OCI-LY3 (cell line): ENCODE measurements around the gene PRKAR1B.

Experiments
- H2AFZ ChIP-seq: fragments of 200-600, 300-600 bp; shearing (Covaris generic); 2 replicates; pipeline ENCODE4 v1.6.0; 2014; ENCODE audit warnings: antibody characterized with exemption, low read depth, low read length
- H3K27ac ChIP-seq: fragments of 200-600, 300-600 bp; sonication (generic); 2 replicates; pipeline ENCODE4 v1.5.1; 2014; ENCODE audit warnings: mild to moderate bottlenecking, low read length, moderate library complexity, mixed read lengths
- H3K27me3 ChIP-seq: fragments of 200-600, 300-600 bp; sonication (generic); 2 replicates; pipeline ENCODE4 v1.6.1; 2014; ENCODE audit warnings: low read depth, low read length, mixed read lengths
- H3K36me3 ChIP-seq: fragments of 200-600, 300-600 bp; sonication (generic); replicated peaks from 2 replicates; pipeline ENCODE3; 2014; ENCODE audit warnings: low read depth, low read length, mixed read lengths
- H3K4me1 ChIP-seq: fragments of 300-600, 200-600 bp; sonication (generic); 2 replicates; pipeline ENCODE4 v1.6.1; 2014; ENCODE audit warnings: low read length, mixed read lengths
- H3K4me2 ChIP-seq: fragments of 200-600, 300-600 bp; sonication (generic); 2 replicates; pipeline ENCODE4 v1.6.1; 2014; ENCODE audit warnings: low read length, mixed read lengths
- H3K4me3 ChIP-seq: fragments of 300-600, 200-600 bp; sonication (generic); 2 replicates; pipeline ENCODE4 v1.5.1; 2014; ENCODE audit warnings: antibody characterized with exemption, mild to moderate bottlenecking, low read length, moderate library complexity
- H3K79me2 ChIP-seq: fragments of 300-600, 200-600 bp; shearing (Covaris generic); 2 replicates; pipeline ENCODE4 v1.6.1; 2014; ENCODE audit warnings: mild to moderate bottlenecking, low read length, mixed read lengths
- H3K9ac ChIP-seq: fragments of 300-600, 200-600 bp; shearing (Covaris generic); 2 replicates; pipeline ENCODE4 v1.6.0; 2014; ENCODE audit warnings: mild to moderate bottlenecking, low read length, moderate library complexity
- H3K9me3 ChIP-seq: fragments of 200-600, 300-600 bp; shearing (Covaris generic); 2 replicates; pipeline ENCODE4 v1.6.1; 2014; ENCODE audit warnings: low read length, mixed read lengths; ENCODE audit not compliant: insufficient read depth
- H4K20me1 ChIP-seq: fragments of 200-600, 300-600 bp; sonication (generic); 2 replicates; pipeline ENCODE4 v1.6.1; 2016; ENCODE audit warnings: low read length, mixed read lengths; ENCODE audit not compliant: insufficient read depth
- CTCF ChIP-seq: fragments of 200-600, 300-600 bp; sonication (generic); IDR thresholded peaks from 2 replicates; pipeline ENCODE4 v1.5.1; 2014; ENCODE audit warnings: antibody characterized with exemption, low read length, low read depth
- EZH2phosphoT487 ChIP-seq: fragments of 200-600 bp; shearing (Covaris generic); IDR thresholded peaks from 2 replicates; pipeline ENCODE4 v1.6.1; 2018; ENCODE audit warnings: antibody characterized with exemption, mixed run types, low read depth

The PRKAR1B gene

GRCh38 chr7:651032-651728 is 75.9 kb downstream of the PRKAR1B start:
- no peak overlapping the region for H3K9ac ChIP-seq

GRCh38 chr7:650339-651031 is 76.6 kb downstream of the PRKAR1B start:
- Histone ChIP-seq H3K27ac (no peak overlapping the region), H3K9ac (no peak overlapping the region), H4K20me1 (no peaks in the 10 kb centered on the region), H2AFZ (no peak overlapping the region), H3K4me2 (no peak overlapping the region), H3K27me3 (no peaks in the 10 kb centered on the region), H3K36me3 (peaks cover 5% of the 10 kb centered on the region), H3K4me1 (no peaks in the 10 kb centered on the region), H3K4me3 (no peak overlapping the region), H3K9me3 (no peaks in the 10 kb centered on the region), H3K79me2 (no peaks in the 10 kb centered on the region)
- no peak for TF ChIP-seq EZH2phosphoT487
- TF ChIP-seq CTCF: no peak

More at GRCh38 chr7:651032-651728, 75.9 kb downstream of the PRKAR1B start:
- H3K79me2 ChIP-seq: no peaks in the 10 kb centered on the region
- no peaks in the 10 kb centered on the region for H3K27me3 ChIP-seq
- TF ChIP-seq EZH2phosphoT487: no peak
- TF ChIP-seq CTCF: no peak
- H3K36me3 ChIP-seq: peaks cover 8% of the 10 kb centered on the region
- H3K9me3 ChIP-seq: no peaks in the 10 kb centered on the region
- H3K4me2 ChIP-seq: no peak overlapping the region
- H2AFZ ChIP-seq: no peak overlapping the region
- H3K4me3 ChIP-seq: no peak overlapping the region
- no peaks in the 10 kb centered on the region for H3K4me1 ChIP-seq
- no peak overlapping the region for H3K27ac ChIP-seq
- no peaks in the 10 kb centered on the region for H4K20me1 ChIP-seq

- H3K4me1 ChIP-seq: no peaks in the 10 kb centered on the region
- no peak overlapping the region for H3K4me3 ChIP-seq
- no peak overlapping the region for H3K9ac ChIP-seq
- H3K36me3 ChIP-seq: no peaks in the 10 kb centered on the region
- H2AFZ ChIP-seq: no peak overlapping the region
- TF ChIP-seq EZH2phosphoT487: no peak
- TF ChIP-seq CTCF: no peak
- H3K9me3 ChIP-seq: no peaks in the 10 kb centered on the region
- no peaks in the 10 kb centered on the region for H3K79me2 ChIP-seq
- no peak overlapping the region for H3K27ac ChIP-seq
- no peaks in the 10 kb centered on the region for H3K27me3 ChIP-seq
- H3K4me2 ChIP-seq: no peak overlapping the region
- no peaks in the 10 kb centered on the region for H4K20me1 ChIP-seq
These were observed 80.1 kb downstream of the PRKAR1B start for GRCh38 chr7:646951-647350.

- no peaks in the 10 kb centered on the region for H3K27me3 ChIP-seq
- H3K4me2 ChIP-seq: no peak overlapping the region
- no peak overlapping the region for H3K9ac ChIP-seq
- no peaks in the 10 kb centered on the region for H4K20me1 ChIP-seq
- H3K4me3 ChIP-seq: no peak overlapping the region
- H3K27ac ChIP-seq: no peak overlapping the region
- H3K79me2 ChIP-seq: no peaks in the 10 kb centered on the region
- TF ChIP-seq CTCF: no peak
- no peak for TF ChIP-seq EZH2phosphoT487
- no peaks in the 10 kb centered on the region for H3K9me3 ChIP-seq
- H2AFZ ChIP-seq: no peak overlapping the region
- no peaks in the 10 kb centered on the region for H3K4me1 ChIP-seq
- H3K36me3 ChIP-seq: no peaks in the 10 kb centered on the region
These were observed 80.6 kb downstream of the PRKAR1B start for GRCh38 chr7:646487-646886.
